HEK293 (cell line): ENCODE measurements around the gene METTL26.

Experiments
- CTCF ChIA-PET: fragments of 350-600 bp; formaldehyde crosslinking; extraction: SDS; loops from one replicate; lab custom pipeline; 2021; ENCODE audit warnings: antibody characterized with exemption; lab: Yijun Ruan, JAX
- POLR2A ChIA-PET: fragments of 300-600 bp; formaldehyde crosslinking; extraction: SDS; loops from one replicate; lab custom pipeline; 2020; ENCODE audit warnings: antibody characterized with exemption, inconsistent platforms; lab: Yijun Ruan, JAX
- H3K27ac ChIP-seq: fragments of 200-500 bp; sonication (Bioruptor generic); 2 replicates; pipeline ENCODE4 v1.5.1; 2014; ENCODE audit warnings: low read depth, low read length, control low read depth, inconsistent platforms; ENCODE audit errors: extremely low read depth
- H3K36me3 ChIP-seq, 2 experiments: fragments of 200-500 bp in 1 of 2; sonication (Bioruptor generic) in 1 of 2; 1 replicate in 1 of 2; 2 replicates in 1 of 2; pipeline ENCODE4 v1.5.1; 2014 to 2017; ENCODE audit warnings: inconsistent platforms in 2 of 2, low read length in 2 of 2; ENCODE audit not compliant: control insufficient read depth in 2 of 2, insufficient read depth in 1 of 2
- H3K4me1 ChIP-seq: fragments of 200-500 bp; sonication (Bioruptor generic); 2 replicates; pipeline ENCODE4 v1.5.1; 2014; ENCODE audit warnings: mild to moderate bottlenecking, low read length, inconsistent platforms; ENCODE audit not compliant: control insufficient read depth, insufficient read depth
- H3K4me3 ChIP-seq: 2 replicates; pipeline ENCODE4 v1.5.1; 2011; ENCODE audit warnings: low read depth, mild to moderate bottlenecking, control low read depth, low read length, moderate library complexity
- H3K9me3 ChIP-seq: fragments of 200-500 bp; sonication (Bioruptor generic); 2 replicates; pipeline ENCODE4 v1.5.1; 2014; ENCODE audit warnings: low read depth, low read length, inconsistent platforms; ENCODE audit not compliant: control insufficient read depth, insufficient read depth
- EGR2 ChIP-seq: fragments of 450-650 bp; formaldehyde crosslinking; IDR thresholded peaks from 2 replicates; pipeline ENCODE4 v1.5.1; 2016; ENCODE audit warnings: low read depth, missing biosample characterization, missing genetic modification characterization
- GLI4 ChIP-seq: fragments of 450-650 bp; formaldehyde crosslinking; IDR thresholded peaks from 2 replicates; pipeline ENCODE4 v1.5.1; 2016; ENCODE audit warnings: missing biosample characterization, missing genetic modification characterization
- HOXC10 ChIP-seq: sonication (generic); formaldehyde crosslinking; IDR thresholded peaks from 2 replicates; pipeline ENCODE4 v1.8.1; 2023; ENCODE audit warnings: mild to moderate bottlenecking, missing genetic modification reagents
- KLF8 ChIP-seq: fragments of 450-650 bp; formaldehyde crosslinking; IDR thresholded peaks from 2 replicates; pipeline ENCODE4 v1.5.1; 2016; ENCODE audit warnings: missing biosample characterization, missing genetic modification characterization
- ZBTB20 ChIP-seq: fragments of 450-650 bp; formaldehyde crosslinking; IDR thresholded peaks from 2 replicates; pipeline ENCODE4 v1.5.1; 2016; ENCODE audit warnings: missing biosample characterization, missing genetic modification characterization
- ZBTB21 ChIP-seq: fragments of 450-650 bp; formaldehyde crosslinking; IDR thresholded peaks from 2 replicates; pipeline ENCODE4 v1.5.1; 2017; ENCODE audit warnings: missing biosample characterization, missing genetic modification characterization
- ZFP69B ChIP-seq: fragments of 450-650 bp; formaldehyde crosslinking; IDR thresholded peaks from 2 replicates; pipeline ENCODE4 v1.5.1; 2016; ENCODE audit warnings: missing biosample characterization, missing genetic modification characterization
- ZIC2 ChIP-seq: fragments of 450-650 bp; formaldehyde crosslinking; IDR thresholded peaks from 2 replicates; pipeline ENCODE4 v1.5.1; 2016; ENCODE audit warnings: missing biosample characterization, missing genetic modification characterization
- ZNF214 ChIP-seq: fragments of 450-650 bp; formaldehyde crosslinking; IDR thresholded peaks from 2 replicates; pipeline ENCODE4 v1.5.1; 2017; ENCODE audit warnings: missing biosample characterization, mild to moderate bottlenecking, missing genetic modification characterization, borderline replicate concordance
- ZNF416 ChIP-seq: fragments of 450-650 bp; formaldehyde crosslinking; IDR thresholded peaks from 2 replicates; pipeline ENCODE4 v1.5.1; 2016; ENCODE audit warnings: missing biosample characterization, missing genetic modification characterization
- ZNF677 ChIP-seq: fragments of 450-650 bp; IDR thresholded peaks from 2 replicates; pipeline ENCODE4 v1.5.0; 2018; ENCODE audit warnings: missing biosample characterization, mild to moderate bottlenecking, missing genetic modification characterization, moderate library complexity
- ZNF707 ChIP-seq: fragments of 450-650 bp; formaldehyde crosslinking; IDR thresholded peaks from 2 replicates; pipeline ENCODE4 v1.5.1; 2016; ENCODE audit warnings: missing biosample characterization, missing genetic modification characterization
- ZNF768 ChIP-seq: fragments of 450-650 bp; formaldehyde crosslinking; IDR thresholded peaks from 2 replicates; pipeline ENCODE4 v1.5.1; 2018; ENCODE audit warnings: missing biosample characterization, mild to moderate bottlenecking, missing genetic modification characterization
- ZNF843 ChIP-seq: fragments of 450-650 bp; formaldehyde crosslinking; IDR thresholded peaks from 2 replicates; pipeline ENCODE4 v1.5.1; 2016; ENCODE audit warnings: missing biosample characterization, missing genetic modification characterization
- TF ChIP-seq, protein P1 (sequence below): fragments of 450-650 bp; formaldehyde crosslinking; IDR thresholded peaks from 2 replicates; pipeline ENCODE4 v1.5.1; 2017; ENCODE audit warnings: missing biosample characterization, missing genetic modification characterization
- TF ChIP-seq, protein P2 (sequence below): fragments of 450-650 bp; formaldehyde crosslinking; IDR thresholded peaks from 2 replicates; pipeline ENCODE4 v1.5.1; 2017; ENCODE audit warnings: missing biosample characterization, missing genetic modification characterization
- TF ChIP-seq, protein P3 (sequence below): fragments of 450-650 bp; formaldehyde crosslinking; IDR thresholded peaks from 2 replicates; pipeline ENCODE4 v1.5.1; 2016; ENCODE audit warnings: missing biosample characterization, missing genetic modification characterization
- TF ChIP-seq, protein P4 (sequence below): fragments of 450-650 bp; formaldehyde crosslinking; IDR thresholded peaks from 2 replicates; pipeline ENCODE4 v1.5.1; 2017; ENCODE audit warnings: missing biosample characterization, mild to moderate bottlenecking, missing genetic modification characterization, moderate library complexity
- TF ChIP-seq, protein P5 (sequence below): fragments of 450-650 bp; formaldehyde crosslinking; IDR thresholded peaks from 2 replicates; pipeline ENCODE4 v1.5.1; 2016; ENCODE audit warnings: missing biosample characterization, missing genetic modification characterization
- TF ChIP-seq, protein P6 (sequence below): fragments of 450-650 bp; formaldehyde crosslinking; IDR thresholded peaks from 2 replicates; pipeline ENCODE4 v1.5.0; 2017; ENCODE audit warnings: missing biosample characterization, missing genetic modification characterization, borderline replicate concordance
- TF ChIP-seq, protein P7 (sequence below): fragments of 450-650 bp; formaldehyde crosslinking; IDR thresholded peaks from 2 replicates; pipeline ENCODE4 v1.5.1; 2016; ENCODE audit warnings: missing biosample characterization, missing genetic modification characterization
- TF ChIP-seq, protein P8 (sequence below): fragments of 450-650 bp; formaldehyde crosslinking; IDR thresholded peaks from 2 replicates; pipeline ENCODE4 v1.5.1; 2017; ENCODE audit warnings: missing biosample characterization, missing genetic modification characterization

The METTL26 gene

DNA sequence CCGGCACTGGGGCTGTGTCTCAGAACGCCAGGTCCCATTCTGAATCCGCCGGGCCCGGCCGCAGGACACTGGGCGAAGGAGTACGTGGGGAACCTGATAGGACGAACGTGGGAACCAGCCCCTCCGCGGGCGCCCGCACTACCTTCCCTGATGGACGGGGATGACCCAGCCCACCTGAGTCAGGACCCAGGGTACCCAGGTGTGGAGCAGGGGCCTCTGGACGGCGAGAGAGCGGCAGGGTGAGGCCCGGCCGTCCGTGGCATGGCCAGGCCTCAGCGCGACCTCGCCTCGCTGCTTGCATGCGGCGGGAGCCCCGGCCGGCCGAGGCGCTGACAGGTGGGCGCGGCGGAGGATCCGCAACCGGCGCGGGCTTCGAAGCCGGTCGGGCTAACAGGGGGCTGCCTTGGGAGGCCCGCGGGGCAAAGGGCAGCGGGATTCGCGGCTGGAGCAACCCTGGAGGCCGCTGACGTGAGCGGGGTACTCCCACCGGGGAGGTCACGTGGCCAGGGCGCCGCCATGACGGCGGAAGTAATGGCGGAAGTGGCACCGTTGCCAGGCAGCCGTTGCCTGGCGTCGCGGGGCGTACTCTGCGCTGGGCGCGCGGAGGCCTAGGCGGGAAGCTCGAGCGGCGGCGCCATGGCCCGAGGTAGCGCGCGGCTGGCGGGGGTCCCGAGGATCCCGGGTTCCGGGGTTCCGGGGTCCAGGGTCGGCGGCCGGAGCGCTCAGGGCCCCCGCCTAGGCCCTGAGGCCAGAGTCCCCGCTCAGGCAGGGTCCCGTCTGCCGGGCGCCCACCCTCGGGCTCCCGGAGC, 12.9 kb upstream of the METTL26 start, which contains the start of gene WDR90:
Gene WDR90, plus strand, starts transcription at position 585 of the 809 bp plus-strand sequence. Its CDS starts 52 bp downstream, at position 637.
- Histone ChIP-seq H3K4me1 (0 out of 2 replicates have a peak, but pooled peaks cover 5% of the 10 kb centered on the region), H3K27ac (peak within 1 kb of the TSS; percentile 97), H3K9me3 (no peaks in the 10 kb centered on the region), H3K4me3 (peak within 1 kb of the TSS; percentile 37), H3K36me3 (peaks cover 0 to 31% of the 10 kb centered on the region in 2 experiments; a peak in 2 of 3 replicates)
- CTCF ChIA-PET = interaction anchor here (0.7 to 1.6 kb wide), 5 partner anchors 10 to 73 kb away, joined by 3 to 5 read pairs (median 4); partner anchors contain the start of gene RHOT2
- POLR2A ChIA-PET = interaction anchor here (0.8 to 2.3 kb wide), 4 partner anchors 11 to 31 kb away, joined by 3 to 10 read pairs (median 6); partner anchors contain the start of genes METTL26, RHOT2 and STUB1
- TF ChIP-seq ZNF677 (no peak), EGR2 (tag by site-specific recombination) (no peak; the same call in 1 of the 2 replicates), ZFP69B (tag by site-specific recombination) (0 out of 2 replicates have a peak, but pooled peaks have one; percentile 40), ZNF768 (tag by site-specific recombination) (no peak), ZNF707 (tag by site-specific recombination) (no peak), HOXC10 (CRISPR knock-in tag) (no peak), ZBTB21 (tag by site-specific recombination) (no peak), ZNF416 (tag by site-specific recombination) (no peak), ZIC2 (tag by site-specific recombination) (peak; percentile 87), ZNF843 (tag by site-specific recombination) (no peak), KLF8 (tag by site-specific recombination) (peak; percentile 70; the same call in 1 of the 2 replicates), ZBTB20 (peak; percentile 73; the same call in 1 of the 2 replicates), ZNF214 (tag by site-specific recombination) (no peak), GLI4 (tag by site-specific recombination) (no peak)
- TF ChIP-seq, protein P1, sequence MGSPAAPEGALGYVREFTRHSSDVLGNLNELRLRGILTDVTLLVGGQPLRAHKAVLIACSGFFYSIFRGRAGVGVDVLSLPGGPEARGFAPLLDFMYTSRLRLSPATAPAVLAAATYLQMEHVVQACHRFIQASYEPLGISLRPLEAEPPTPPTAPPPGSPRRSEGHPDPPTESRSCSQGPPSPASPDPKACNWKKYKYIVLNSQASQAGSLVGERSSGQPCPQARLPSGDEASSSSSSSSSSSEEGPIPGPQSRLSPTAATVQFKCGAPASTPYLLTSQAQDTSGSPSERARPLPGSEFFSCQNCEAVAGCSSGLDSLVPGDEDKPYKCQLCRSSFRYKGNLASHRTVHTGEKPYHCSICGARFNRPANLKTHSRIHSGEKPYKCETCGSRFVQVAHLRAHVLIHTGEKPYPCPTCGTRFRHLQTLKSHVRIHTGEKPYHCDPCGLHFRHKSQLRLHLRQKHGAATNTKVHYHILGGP (tag by site-specific recombination) = no peak
- TF ChIP-seq, protein P2, sequence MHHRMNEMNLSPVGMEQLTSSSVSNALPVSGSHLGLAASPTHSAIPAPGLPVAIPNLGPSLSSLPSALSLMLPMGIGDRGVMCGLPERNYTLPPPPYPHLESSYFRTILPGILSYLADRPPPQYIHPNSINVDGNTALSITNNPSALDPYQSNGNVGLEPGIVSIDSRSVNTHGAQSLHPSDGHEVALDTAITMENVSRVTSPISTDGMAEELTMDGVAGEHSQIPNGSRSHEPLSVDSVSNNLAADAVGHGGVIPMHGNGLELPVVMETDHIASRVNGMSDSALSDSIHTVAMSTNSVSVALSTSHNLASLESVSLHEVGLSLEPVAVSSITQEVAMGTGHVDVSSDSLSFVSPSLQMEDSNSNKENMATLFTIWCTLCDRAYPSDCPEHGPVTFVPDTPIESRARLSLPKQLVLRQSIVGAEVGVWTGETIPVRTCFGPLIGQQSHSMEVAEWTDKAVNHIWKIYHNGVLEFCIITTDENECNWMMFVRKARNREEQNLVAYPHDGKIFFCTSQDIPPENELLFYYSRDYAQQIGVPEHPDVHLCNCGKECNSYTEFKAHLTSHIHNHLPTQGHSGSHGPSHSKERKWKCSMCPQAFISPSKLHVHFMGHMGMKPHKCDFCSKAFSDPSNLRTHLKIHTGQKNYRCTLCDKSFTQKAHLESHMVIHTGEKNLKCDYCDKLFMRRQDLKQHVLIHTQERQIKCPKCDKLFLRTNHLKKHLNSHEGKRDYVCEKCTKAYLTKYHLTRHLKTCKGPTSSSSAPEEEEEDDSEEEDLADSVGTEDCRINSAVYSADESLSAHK (tag by site-specific recombination) = 0 out of 2 replicates have a peak, but pooled peaks have one; percentile 13
- TF ChIP-seq, protein P3, sequence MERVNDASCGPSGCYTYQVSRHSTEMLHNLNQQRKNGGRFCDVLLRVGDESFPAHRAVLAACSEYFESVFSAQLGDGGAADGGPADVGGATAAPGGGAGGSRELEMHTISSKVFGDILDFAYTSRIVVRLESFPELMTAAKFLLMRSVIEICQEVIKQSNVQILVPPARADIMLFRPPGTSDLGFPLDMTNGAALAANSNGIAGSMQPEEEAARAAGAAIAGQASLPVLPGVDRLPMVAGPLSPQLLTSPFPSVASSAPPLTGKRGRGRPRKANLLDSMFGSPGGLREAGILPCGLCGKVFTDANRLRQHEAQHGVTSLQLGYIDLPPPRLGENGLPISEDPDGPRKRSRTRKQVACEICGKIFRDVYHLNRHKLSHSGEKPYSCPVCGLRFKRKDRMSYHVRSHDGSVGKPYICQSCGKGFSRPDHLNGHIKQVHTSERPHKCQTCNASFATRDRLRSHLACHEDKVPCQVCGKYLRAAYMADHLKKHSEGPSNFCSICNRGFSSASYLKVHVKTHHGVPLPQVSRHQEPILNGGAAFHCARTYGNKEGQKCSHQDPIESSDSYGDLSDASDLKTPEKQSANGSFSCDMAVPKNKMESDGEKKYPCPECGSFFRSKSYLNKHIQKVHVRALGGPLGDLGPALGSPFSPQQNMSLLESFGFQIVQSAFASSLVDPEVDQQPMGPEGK (tag by site-specific recombination) = peak; percentile 59; the same call in 1 of the 2 replicates
- TF ChIP-seq, protein P4, sequence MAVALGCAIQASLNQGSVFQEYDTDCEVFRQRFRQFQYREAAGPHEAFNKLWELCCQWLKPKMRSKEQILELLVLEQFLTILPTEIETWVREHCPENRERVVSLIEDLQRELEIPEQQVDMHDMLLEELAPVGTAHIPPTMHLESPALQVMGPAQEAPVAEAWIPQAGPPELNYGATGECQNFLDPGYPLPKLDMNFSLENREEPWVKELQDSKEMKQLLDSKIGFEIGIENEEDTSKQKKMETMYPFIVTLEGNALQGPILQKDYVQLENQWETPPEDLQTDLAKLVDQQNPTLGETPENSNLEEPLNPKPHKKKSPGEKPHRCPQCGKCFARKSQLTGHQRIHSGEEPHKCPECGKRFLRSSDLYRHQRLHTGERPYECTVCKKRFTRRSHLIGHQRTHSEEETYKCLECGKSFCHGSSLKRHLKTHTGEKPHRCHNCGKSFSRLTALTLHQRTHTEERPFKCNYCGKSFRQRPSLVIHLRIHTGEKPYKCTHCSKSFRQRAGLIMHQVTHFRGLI (tag by site-specific recombination) = peak; percentile 99
- TF ChIP-seq, protein P5, sequence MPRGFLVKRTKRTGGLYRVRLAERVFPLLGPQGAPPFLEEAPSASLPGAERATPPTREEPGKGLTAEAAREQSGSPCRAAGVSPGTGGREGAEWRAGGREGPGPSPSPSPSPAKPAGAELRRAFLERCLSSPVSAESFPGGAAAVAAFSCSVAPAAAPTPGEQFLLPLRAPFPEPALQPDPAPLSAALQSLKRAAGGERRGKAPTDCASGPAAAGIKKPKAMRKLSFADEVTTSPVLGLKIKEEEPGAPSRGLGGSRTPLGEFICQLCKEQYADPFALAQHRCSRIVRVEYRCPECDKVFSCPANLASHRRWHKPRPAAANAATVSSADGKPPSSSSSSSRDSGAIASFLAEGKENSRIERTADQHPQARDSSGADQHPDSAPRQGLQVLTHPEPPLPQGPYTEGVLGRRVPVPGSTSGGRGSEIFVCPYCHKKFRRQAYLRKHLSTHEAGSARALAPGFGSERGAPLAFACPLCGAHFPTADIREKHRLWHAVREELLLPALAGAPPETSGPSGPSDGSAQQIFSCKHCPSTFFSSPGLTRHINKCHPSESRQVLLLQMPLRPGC (tag by site-specific recombination) = no peak
- TF ChIP-seq, protein P6, sequence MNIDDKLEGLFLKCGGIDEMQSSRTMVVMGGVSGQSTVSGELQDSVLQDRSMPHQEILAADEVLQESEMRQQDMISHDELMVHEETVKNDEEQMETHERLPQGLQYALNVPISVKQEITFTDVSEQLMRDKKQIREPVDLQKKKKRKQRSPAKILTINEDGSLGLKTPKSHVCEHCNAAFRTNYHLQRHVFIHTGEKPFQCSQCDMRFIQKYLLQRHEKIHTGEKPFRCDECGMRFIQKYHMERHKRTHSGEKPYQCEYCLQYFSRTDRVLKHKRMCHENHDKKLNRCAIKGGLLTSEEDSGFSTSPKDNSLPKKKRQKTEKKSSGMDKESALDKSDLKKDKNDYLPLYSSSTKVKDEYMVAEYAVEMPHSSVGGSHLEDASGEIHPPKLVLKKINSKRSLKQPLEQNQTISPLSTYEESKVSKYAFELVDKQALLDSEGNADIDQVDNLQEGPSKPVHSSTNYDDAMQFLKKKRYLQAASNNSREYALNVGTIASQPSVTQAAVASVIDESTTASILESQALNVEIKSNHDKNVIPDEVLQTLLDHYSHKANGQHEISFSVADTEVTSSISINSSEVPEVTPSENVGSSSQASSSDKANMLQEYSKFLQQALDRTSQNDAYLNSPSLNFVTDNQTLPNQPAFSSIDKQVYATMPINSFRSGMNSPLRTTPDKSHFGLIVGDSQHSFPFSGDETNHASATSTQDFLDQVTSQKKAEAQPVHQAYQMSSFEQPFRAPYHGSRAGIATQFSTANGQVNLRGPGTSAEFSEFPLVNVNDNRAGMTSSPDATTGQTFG = no peak
- TF ChIP-seq, protein P7, sequence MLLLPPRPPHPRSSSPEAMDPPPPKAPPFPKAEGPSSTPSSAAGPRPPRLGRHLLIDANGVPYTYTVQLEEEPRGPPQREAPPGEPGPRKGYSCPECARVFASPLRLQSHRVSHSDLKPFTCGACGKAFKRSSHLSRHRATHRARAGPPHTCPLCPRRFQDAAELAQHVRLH (tag by site-specific recombination) = peak; percentile 33; the same call in 1 of the 2 replicates
- TF ChIP-seq, protein P8, sequence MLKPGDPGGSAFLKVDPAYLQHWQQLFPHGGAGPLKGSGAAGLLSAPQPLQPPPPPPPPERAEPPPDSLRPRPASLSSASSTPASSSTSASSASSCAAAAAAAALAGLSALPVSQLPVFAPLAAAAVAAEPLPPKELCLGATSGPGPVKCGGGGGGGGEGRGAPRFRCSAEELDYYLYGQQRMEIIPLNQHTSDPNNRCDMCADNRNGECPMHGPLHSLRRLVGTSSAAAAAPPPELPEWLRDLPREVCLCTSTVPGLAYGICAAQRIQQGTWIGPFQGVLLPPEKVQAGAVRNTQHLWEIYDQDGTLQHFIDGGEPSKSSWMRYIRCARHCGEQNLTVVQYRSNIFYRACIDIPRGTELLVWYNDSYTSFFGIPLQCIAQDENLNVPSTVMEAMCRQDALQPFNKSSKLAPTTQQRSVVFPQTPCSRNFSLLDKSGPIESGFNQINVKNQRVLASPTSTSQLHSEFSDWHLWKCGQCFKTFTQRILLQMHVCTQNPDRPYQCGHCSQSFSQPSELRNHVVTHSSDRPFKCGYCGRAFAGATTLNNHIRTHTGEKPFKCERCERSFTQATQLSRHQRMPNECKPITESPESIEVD (tag by site-specific recombination) = no peak
